GM19463 (cell line): ENCODE results near the gene PLB1.
"Not testable (repeated sequence)": the region's sequence is repeated elsewhere in the genome, so short reads cannot be mapped to it uniquely, and the experiment has no call there.

Source experiments
- ATAC-seq: cut with Tn5 transposase; IDR thresholded peaks from one replicate; pipeline ENCODE4 v1.9.1; 2021; ENCODE audit warnings: mild to moderate bottlenecking, moderate library complexity; ENCODE audit not compliant: unreplicated experiment

PLB1 gene

GRCh38 chr2:28662044-28662443, 166.2 kb downstream of the PLB1 start:
- ATAC-seq, result no peak

GRCh38 chr2:28662468-28663181, 166.8 kb downstream of the PLB1 start:
- no peak for ATAC-seq

GRCh38 chr2:28663359-28663758, 167.5 kb downstream of the PLB1 start:
- no peak for ATAC-seq

GRCh38 chr2:28664120-28664842, 168.4 kb downstream of the PLB1 start:
- no peak for ATAC-seq

GRCh38 chr2:28665041-28665704, 169.3 kb downstream of the PLB1 start:
- no peak for ATAC-seq

GRCh38 chr2:28665811-28666377, 170.0 kb downstream of the PLB1 start:
- ATAC-seq, result not testable (repeated sequence)

- no peak for ATAC-seq
Observed at GRCh38 chr2:28666496-28667184, 170.8 kb downstream of the PLB1 start.

GRCh38 chr2:28667261-28667660, 171.4 kb downstream of the PLB1 start:
- no peak for ATAC-seq

- ATAC-seq, result no peak
Observed at GRCh38 chr2:28668106-28668814, 172.4 kb downstream of the PLB1 start.

- ATAC-seq, result no peak
Observed at GRCh38 chr2:28668880-28669279, 173.0 kb downstream of the PLB1 start.

GRCh38 chr2:28670856-28671255, 175.0 kb downstream of the PLB1 start:
- no peak for ATAC-seq

- no peak for ATAC-seq
Observed at GRCh38 chr2:28673338-28673737, 177.5 kb downstream of the PLB1 start.

GRCh38 chr2:28674062-28674712, 178.3 kb downstream of the PLB1 start:
- no peak for ATAC-seq

GRCh38 chr2:28674713-28675068, 178.8 kb downstream of the PLB1 start:
- no peak for ATAC-seq

- ATAC-seq, result no peak
Observed at GRCh38 chr2:28676152-28676835, 180.4 kb downstream of the PLB1 start.

GRCh38 chr2:28678175-28678855, 182.5 kb downstream of the PLB1 start:
- no peak for ATAC-seq

- ATAC-seq, result no peak
Observed at GRCh38 chr2:28678944-28679343, 183.1 kb downstream of the PLB1 start.

- ATAC-seq, result no peak
Observed at GRCh38 chr2:28680657-28681056, 184.8 kb downstream of the PLB1 start.

- peak; percentile 98 for ATAC-seq
Observed at GRCh38 chr2:28681158-28681571, 185.3 kb downstream of the PLB1 start.
